ENCODE measurements around the gene REXO4. TPM values are rescaled to one million over a fixed set of nuclear protein-coding genes. Genes with fewer than 3 reads are reported as not detected.
A peak's percentile ranks its signal among the peaks of the same experiment; 100 is the strongest.

The REXO4 gene
- polyA plus RNA-seq, 10 donors, result 27.8 to 35.3 (median 32.1) TPM

DNA sequence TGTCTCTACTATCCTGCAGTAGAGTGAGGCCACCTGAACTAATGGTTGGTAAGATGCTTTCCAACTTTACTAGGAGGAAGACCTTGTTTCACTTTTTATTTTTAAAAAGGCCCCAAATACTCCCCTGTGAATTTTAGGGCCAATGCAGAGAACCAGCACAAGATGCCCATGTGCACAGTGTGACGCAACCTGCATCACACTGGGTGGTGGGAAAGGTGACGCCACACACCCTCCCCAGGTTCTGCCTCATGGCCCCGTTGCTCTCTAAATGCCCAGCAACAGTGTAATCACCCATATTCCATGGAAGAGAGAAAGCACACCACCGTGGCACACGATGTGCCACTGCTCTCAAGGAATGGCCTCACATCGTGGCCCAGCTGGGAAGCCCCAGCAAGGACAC is 48.4 kb downstream of the REXO4 start:
- DNase-seq, result no peak

DNA sequence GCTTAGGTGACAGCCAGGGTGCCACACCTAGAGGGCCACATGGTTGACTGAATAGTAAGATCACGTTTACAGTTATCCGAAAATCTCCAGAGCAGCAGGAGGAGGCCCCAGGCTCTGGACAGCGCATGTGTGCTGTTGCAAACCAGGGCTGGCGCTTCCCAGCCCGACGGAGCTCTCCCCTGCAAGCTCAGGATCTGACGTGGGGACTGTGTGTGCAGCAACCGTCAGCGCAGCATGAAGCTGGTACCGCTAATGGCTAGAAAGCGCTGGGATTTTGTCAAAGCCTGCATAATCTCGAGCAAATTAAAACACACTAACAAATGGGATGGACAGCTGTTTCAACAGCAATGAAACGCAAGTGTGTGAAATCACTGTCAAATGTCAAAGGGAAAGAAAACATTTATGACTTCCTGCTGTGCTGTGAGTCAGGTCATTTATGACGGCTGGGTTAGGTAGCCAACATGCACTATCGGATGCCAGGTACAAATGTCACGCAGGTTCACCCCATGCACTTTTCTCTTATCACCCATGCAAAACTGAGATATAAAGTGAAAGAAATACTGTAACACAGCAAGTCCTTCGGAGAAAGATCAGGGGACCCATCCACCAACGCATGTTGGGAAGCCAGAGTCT is 49.4 kb downstream of the REXO4 start:
- DNase-seq, result no peak

DNA sequence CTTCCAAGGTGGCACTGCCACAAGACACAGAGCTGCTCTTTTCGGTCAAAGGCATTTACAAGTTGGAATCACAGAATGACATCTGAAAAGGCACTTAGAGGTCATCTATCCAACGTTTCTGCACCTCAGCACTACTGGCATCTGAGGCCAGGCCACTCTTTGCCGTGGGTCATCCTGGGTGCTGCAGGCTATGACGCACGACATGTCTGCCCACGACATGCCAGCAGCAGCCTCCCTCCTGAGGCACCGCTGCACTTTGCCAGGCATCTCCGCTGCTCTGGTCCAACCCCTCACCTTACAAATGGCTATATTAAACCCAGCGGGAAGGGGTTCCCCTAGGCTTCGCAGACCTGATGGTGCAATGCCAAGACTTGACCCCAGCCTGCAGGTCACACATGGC is 50.0 kb downstream of the REXO4 start:
- DNase-seq, result no peak

DNA sequence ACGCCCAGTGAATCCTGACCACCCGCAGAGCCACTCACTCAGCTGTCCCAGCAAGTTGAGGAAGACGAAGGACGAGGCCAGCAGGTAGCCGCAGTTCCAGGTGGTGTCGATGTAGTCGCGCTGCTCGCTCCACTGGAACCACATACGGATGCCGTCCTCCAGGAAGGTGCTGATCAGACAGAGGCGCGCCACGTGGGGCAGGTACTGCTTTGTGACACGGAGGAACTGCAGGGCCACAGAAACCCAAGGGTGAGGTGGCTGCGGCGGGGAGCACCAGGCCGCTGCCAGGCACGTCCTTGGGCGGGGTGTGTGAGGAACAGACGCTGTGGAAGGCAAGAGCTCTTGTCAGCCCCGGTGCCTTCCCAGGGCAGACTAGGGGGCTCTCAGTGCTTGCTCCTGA is 50.6 kb downstream of the REXO4 start:
- no peak for DNase-seq

DNA sequence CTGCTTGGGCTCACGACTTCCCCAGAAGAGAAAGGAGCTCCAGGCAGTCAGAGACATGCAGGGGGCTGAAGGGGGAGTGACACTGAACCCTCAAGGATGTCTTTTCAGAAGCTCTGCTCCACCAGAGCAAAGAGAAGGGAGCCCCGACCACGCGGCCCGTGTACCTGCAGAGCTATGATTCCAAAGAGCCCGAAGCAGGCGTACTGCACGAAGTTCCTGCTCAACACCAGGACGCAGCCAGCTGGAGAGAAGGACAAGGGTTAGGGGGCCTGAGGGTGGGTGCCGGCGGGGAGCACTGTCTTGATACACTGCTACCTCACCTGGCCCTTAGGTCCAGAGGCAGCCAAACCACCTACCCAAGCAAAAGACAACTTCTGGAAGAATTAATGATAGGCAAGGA is 51.4 kb downstream of the REXO4 start:
- DNase-seq, result no peak

DNA sequence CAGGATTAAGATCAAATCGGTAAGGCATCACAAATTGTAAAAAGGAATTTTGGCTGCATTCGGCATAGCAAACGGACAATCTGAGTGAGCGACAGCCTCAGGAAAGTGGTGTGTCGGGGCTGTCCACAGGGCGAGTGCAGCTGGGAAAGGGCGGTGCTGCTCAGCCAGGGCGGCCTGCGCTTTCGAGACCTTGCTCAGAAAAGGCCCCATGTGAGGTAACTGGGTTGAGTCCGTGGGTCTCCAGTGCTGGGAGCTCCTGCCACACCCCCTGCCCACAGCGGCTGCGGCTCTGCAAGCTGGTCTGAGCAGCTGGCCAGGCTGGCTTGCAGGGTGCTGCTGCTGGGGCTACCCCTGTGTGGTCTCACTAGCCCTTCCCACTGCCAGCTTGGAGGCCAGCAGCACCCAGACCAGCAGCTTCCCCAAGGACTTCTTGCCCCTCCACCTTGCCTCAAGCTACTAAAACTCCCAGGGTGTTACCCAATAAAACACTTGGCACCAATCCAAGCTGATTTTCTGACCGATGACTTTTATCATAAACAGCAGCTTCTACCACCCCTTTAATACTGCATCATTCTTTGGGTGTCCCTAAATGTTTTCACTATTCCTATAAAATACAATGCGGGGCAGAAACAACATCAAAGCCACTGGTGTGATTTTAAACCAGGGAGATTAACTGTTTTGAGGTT is 55.3 kb downstream of the REXO4 start:
- no peak for DNase-seq

DNA sequence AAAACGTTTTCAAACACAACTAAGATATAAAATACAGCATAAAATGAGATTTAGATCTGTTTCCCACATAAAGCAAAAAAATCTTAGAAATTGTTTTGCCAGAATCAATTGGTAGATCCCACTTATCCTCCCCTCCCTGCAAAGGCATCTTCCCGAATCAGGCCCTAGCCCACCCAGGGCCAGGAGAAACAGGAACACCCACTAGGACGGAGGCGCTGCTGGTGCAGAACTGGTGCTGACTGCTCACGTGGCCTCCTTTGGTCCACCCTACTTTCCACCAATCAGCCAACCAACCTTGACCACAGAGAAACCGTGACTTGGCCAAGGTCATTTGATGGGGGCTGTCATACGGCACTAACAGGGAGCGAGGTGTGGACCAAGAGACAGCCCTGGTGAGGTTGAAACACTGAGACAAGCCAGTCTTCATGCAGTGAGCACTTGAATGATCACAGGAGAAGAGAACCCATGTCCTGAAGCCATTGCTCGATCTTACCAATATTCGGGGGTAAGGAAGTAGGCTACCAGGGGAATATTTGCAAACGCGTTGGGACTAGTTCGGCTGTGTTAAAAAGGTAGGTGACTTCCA is 56.2 kb downstream of the REXO4 start:
- DNase-seq, result no peak

DNA sequence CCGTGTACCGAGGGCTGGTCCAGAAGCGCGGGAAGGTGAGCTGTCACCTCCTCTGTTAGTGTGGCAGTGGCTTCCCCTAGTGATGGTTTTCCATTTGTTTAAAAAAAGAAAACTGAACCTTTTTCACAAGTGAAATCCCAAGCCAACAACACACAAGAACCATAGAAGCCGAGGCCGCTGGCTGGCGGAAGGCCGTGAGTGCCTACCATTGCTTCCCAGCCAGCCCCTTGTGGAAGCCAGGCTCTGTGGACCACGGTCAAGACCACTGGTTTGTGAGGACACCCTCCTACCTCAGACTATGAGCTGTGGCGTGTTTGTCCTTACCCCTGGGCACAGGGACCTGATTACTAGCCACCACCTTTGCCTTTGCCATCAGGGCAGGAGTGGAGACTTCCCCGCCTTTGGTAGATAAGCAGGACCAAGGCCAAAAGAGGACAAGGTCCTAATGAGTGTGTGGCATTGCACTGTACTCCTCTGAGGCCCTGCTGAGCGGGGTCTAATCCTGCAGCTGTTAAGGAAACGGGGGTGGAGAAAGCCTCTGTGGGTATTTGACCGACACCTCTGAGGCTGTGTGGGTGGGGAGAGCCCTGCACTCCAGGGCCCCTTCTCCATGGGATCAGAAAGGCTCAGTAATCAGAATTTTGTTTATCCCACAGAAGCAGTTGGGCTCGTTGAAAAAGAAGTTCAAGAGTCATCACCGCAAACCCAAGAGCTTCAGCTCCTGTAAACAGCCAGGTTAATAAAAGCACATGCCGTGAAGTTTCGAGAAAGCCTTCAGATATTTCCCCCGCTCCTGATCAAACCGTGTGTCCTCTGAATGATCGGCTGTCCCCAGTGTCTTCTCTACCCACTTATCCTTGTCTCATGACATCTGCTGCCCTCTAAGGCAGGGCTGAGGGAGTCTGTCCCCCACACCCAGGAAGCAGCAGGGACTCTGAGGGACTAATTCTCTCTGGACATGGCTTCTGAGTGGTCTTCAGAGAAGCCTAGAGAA is 57.1 kb downstream of the REXO4 start:
- DNase-seq, result no peak

DNA sequence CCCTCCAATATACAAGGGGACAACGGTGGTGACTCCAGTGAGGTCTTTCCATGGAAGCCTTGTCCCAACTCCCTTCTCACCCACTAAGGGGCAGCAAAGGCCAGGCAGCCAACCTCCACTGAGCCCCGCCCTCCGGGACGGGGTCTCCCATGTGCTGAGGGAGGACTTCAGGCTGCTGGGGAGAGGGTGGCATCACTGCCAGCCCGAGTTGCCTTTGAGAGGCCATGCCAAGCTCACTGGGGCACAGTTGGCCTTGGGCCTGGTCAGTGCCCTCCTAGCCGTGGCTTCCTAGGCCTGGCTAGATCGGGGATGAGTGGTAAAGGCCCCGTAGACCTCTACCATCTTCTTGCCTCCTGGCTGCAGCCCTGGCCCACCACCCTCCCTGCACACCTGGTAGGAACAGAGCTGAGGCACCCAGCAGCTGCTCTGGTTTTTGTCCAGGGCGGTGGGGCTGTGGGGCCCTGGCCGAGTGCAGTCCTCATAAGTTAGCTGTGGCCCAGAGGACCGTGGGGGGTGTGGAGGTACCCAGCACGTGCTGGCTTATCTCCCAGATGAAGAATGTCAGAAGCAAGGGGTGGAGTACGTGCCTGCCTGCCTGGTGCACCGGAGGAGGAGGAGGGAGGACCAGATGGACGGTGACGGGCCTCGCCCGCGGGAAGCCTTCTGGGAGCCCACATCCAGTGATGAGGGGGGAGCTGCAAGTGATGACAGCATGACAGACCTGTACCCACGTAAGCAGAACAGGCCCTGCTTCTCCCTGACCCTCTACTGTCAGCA is 58.2 kb downstream of the REXO4 start:
- DNase-seq, result peak in 1 of 3 donors; percentile 35

DNA sequence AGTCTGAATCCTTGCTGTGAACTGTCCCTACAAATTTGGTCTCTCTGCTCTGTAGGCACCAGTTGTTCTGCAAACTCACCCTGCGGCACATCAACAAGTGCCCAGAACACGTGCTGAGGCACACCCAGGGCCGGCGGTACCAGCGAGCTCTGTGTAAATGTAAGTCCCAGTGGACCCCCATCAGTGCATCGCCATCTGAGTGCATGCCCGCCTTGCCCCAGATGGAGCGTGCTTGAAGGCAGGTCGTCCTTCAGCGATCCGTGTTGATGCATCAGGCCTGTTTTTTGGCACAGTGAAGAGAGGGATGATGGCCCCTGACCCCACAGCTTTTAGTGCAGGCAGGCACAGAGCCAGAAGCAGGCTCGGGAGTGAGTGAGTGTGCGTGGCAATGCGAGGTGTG is 60.2 kb downstream of the REXO4 start:
- DNase-seq, result no peak

DNA sequence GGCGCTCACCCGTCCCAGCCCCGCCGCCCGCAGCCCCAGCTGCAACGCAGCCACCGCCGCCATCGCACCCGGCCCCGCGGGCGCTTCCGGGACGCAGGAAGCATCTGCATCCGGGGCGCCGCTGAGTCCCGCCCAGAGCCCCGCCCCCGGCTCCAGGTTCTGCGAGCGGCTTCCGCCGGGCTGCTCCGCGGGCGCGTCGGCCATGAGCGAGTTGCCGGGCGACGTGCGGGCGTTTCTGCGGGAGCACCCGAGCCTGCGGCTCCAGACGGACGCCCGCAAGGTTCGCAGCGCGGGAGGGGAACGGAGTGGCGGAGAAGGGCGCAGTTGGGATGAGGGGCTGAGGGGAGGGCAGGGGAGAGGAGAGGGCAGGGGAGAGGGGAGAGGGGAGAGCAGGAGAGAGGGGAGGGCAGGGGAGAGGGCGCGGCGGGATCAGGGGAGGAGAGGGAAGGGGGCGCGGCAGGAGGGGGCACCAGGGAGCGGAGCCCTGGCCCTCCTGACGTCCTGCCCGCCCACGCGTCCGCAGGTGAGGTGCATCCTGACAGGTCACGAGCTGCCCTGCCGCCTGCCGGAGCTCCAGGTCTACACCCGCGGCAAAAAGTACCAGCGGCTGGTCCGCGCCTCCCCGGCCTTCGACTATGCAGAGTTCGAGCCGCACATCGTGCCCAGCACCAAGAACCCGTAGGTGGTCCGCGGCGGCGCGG is 61.3 kb downstream of the REXO4 start, which contains the start of the genes SURF1 and SURF2:
Gene SURF1 (minus strand): TSS at position 97 of the 701 bp plus-strand sequence. CDS start 34 bp downstream, at position 63.
Gene SURF2 (plus strand): TSS at position 160 of the 701 bp plus-strand sequence. CDS start 43 bp downstream, at position 203.
- DNase-seq, result peak; percentile 76 to 93 (median 88)

Other genes with a start within 250 kb of the REXO4 start
- gene OBP2B, start 208.8 kb downstream of the REXO4 start, polyA plus RNA-seq (ENCODE audit: insufficient read length in 10 of 10), result not detected
- gene ABO, start 142.8 kb downstream of the REXO4 start, polyA plus RNA-seq (ENCODE audit: insufficient read length in 10 of 10), result 1 to 10 TPM in 8 of 10 donors, under 1 TPM in 2; 0.31 to 4.5 (median 1.9) TPM
- 10 to 100 TPM; 15.9 to 25.7 (median 19.3) TPM for gene SURF6, start 81.8 kb downstream of the REXO4 start, polyA plus RNA-seq (ENCODE audit: insufficient read length in 10 of 10)
- 10 to 100 TPM; 18.3 to 24.6 (median 21.5) TPM for gene MED22, start 69.9 kb downstream of the REXO4 start, polyA plus RNA-seq (ENCODE audit: insufficient read length in 10 of 10)
- 1,000 to 10,000 TPM; 1,848 to 2,831 (median 2,454) TPM for gene RPL7A, start 69.8 kb downstream of the REXO4 start, polyA plus RNA-seq (ENCODE audit: insufficient read length in 10 of 10)
- gene SURF1, start 61.5 kb downstream of the REXO4 start, polyA plus RNA-seq (ENCODE audit: insufficient read length in 10 of 10), result 10 to 100 TPM; 22.7 to 37.5 (median 29.5) TPM
- 10 to 100 TPM in 7 of 10 donors, 1 to 10 TPM in 3; 7.5 to 15.1 (median 12.1) TPM for gene SURF2, start 61.5 kb downstream of the REXO4 start, polyA plus RNA-seq (ENCODE audit: insufficient read length in 10 of 10)
- 100 to 1,000 TPM in 8 of 10 donors, 10 to 100 TPM in 2; 93.7 to 145 (median 104) TPM for gene SURF4, start 42.0 kb downstream of the REXO4 start, polyA plus RNA-seq (ENCODE audit: insufficient read length in 10 of 10)
- gene STKLD1, start 41.6 kb downstream of the REXO4 start, polyA plus RNA-seq (ENCODE audit: insufficient read length in 10 of 10), result 1 to 10 TPM in 7 of 10 donors, under 1 TPM in 3; 0.87 to 2.1 (median 1.6) TPM
- gene ADAMTS13, start 4.4 kb upstream of the REXO4 start, polyA plus RNA-seq (ENCODE audit: insufficient read length in 10 of 10), result 1 to 10 TPM; 3.8 to 8.6 (median 5.9) TPM
- 10 to 100 TPM; 10.5 to 17.7 (median 13.8) TPM for gene CACFD1, start 42.0 kb upstream of the REXO4 start, polyA plus RNA-seq (ENCODE audit: insufficient read length in 10 of 10)
- gene SLC2A6, start 61.1 kb upstream of the REXO4 start, polyA plus RNA-seq (ENCODE audit: insufficient read length in 10 of 10), result 1 to 10 TPM in 5 of 10 donors, under 1 TPM in 5; 0.76 to 1.5 (median 1.00) TPM
- gene MYMK, start 106.9 kb upstream of the REXO4 start, polyA plus RNA-seq (ENCODE audit: insufficient read length in 10 of 10), result 10 to 100 TPM; 39.8 to 75.9 (median 49.5) TPM
- 1 to 10 TPM; 1.7 to 6.9 (median 3.5) TPM for gene ADAMTSL2, start 116.7 kb upstream of the REXO4 start, polyA plus RNA-seq (ENCODE audit: insufficient read length in 10 of 10)
- under 1 TPM in 2 of 10 donors, not detected in 8; 0.25 to 0.31 TPM for gene FAM163B, start 191.4 kb upstream of the REXO4 start, polyA plus RNA-seq (ENCODE audit: insufficient read length in 10 of 10)
- gene DBH, start 218.4 kb upstream of the REXO4 start, polyA plus RNA-seq (ENCODE audit: insufficient read length in 10 of 10), result under 1 TPM; 0.42 to 0.96 (median 0.63) TPM

All from muscle of back (tissue), 11 donors.